Kidney epithelial cell (primary cell): ENCODE measurements around the gene CAV2. TPM values are rescaled to one million over a fixed set of nuclear protein-coding genes. Genes with fewer than 3 reads are reported as not detected.

Experiments
- DNase-seq: peaks from one replicate; pipeline ENCODE4 v3.0.0-alpha.2; 2010; ENCODE audit warnings: low read depth
- H3K27me3 ChIP-seq: 2 replicates; pipeline ENCODE4 v1.6.0; 2011; ENCODE audit warnings: low read length; ENCODE audit not compliant: control insufficient read depth, insufficient read depth
- H3K36me3 ChIP-seq: 2 replicates; pipeline ENCODE4 v1.5.1; 2011; ENCODE audit warnings: low read length; ENCODE audit not compliant: control insufficient read depth, insufficient read depth
- H3K4me3 ChIP-seq: 2 replicates; pipeline ENCODE4 v1.5.1; 2011; ENCODE audit warnings: low read depth, mild to moderate bottlenecking, control low read depth, low read length
- CTCF ChIP-seq: IDR thresholded peaks from 2 replicates; pipeline ENCODE4 v1.5.1; 2011; ENCODE audit warnings: mild to moderate bottlenecking, moderate library complexity, low read length, control low read depth, inconsistent platforms; ENCODE audit not compliant: insufficient read depth, poor library complexity, severe bottlenecking
- total RNA-seq: library from RNA; depleted of rRNA; stranded (reverse); fragments of >200 nt; gene quantifications from 2 replicates; pipeline ENCODE4 v1.2.3, GENCODE V29; 2015

Gene CAV2
- total RNA-seq, 1 donor from 2014 or later, result 53.5 TPM

- no peak for DNase-seq
- H3K4me3 ChIP-seq, result no peak overlapping the region
- TF ChIP-seq CTCF, result no peak
- no peaks in the 10 kb centered on the region for H3K27me3 ChIP-seq
- H3K36me3 ChIP-seq, result no peaks in the 10 kb centered on the region
Measured at GRCh38 chr7:116541951-116542350, 42.4 kb downstream of the CAV2 start.

DNA sequence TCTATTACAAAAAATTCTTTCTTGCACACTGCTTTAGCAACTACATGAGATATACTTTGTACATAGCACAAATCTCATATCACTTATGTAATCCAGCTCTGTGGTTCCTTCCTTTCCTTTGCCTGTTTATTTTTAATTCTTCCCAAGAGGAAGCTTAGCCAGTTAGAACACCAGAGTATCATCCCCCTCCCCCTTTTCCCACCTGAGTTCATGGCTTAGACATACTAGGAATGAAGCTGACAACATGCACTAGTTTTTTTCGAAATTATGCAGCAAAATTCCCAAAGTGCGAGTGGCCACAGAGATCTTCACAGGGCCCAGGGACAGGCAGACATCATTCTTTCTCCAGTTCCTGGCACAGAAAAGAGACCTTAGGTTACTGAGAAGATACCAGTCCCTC, 43.1 kb downstream of the CAV2 start:
- Histone ChIP-seq H3K4me3 (no peak overlapping the region), H3K36me3 (no peaks in the 10 kb centered on the region), H3K27me3 (no peaks in the 10 kb centered on the region)
- DNase-seq, result no peak
- TF ChIP-seq CTCF, result no peak

DNA sequence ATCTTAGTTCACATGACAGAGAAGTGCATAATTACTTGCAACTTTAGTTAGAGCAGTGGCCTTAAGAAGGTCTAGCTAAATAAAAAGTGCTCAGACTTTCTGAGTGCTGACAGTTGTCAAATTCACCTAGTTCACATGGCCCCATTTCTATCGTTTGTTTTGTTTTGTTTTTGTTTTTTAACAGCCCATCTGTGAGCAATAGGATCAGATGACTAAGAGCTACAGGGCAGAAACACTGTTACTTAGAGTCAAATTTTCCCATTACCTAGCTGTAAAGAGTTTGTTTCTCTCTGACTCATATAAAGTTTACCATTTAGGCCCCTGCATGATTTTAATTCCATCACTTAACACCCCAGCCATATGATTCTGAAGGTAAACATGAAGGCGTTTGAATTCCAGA, 44.1 kb downstream of the CAV2 start:
- H3K27me3 ChIP-seq, result no peaks in the 10 kb centered on the region
- TF ChIP-seq CTCF, result no peak
- H3K36me3 ChIP-seq, result no peaks in the 10 kb centered on the region
- no peak overlapping the region for H3K4me3 ChIP-seq
- no peak for DNase-seq

DNA sequence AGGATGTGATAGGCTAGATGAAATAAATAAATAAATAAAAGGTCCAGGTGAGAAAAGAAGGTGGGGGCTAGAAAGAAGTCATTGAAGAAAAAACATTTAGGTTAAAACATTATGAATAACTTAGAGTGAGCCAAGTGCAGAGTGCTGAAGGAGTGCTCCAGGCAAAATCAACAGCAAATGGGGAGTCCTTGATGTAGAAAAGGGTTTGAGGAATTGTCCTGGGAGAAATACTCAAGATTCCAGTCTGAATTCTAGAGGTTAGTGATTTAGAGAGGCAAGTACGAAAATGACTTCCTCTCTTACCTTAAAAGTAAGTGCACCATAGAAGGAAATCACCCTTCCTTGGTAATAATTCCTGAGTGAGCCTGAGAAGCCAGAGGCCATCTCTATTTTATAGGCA, 44.9 kb downstream of the CAV2 start:
- DNase-seq, result no peak
- Histone ChIP-seq H3K27me3 (no peaks in the 10 kb centered on the region), H3K4me3 (no peak overlapping the region), H3K36me3 (no peaks in the 10 kb centered on the region)
- no peak for TF ChIP-seq CTCF

DNA sequence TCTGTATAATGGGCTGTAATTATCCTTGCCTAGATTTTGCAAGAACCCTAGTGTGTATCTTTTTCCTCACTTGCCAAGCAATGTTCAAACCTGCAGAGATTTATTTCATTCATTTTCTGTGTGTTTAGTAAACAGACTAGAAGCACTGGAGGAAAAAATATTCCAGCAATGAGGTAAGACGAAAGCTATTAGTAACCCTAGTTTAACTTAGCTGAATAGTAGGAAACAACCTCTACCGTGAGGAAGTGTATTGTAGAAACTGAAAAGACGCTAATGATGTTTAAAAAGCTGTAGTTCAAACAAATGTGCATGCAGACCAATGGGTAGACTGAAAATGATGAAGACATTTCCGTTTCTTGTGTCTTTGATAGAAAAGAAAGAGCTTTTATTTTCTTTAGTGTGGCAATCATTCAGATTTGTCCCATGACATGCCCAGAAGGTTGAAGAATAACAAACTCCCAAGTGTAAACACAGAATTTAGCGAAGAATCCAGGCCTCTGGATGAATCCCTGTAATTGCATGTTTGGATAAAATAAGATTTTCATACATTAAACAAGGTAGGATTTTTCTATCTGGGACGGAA, 46.0 kb downstream of the CAV2 start:
- Histone ChIP-seq H3K36me3 (no peaks in the 10 kb centered on the region), H3K4me3 (no peak overlapping the region)
- no peak for TF ChIP-seq CTCF

DNA sequence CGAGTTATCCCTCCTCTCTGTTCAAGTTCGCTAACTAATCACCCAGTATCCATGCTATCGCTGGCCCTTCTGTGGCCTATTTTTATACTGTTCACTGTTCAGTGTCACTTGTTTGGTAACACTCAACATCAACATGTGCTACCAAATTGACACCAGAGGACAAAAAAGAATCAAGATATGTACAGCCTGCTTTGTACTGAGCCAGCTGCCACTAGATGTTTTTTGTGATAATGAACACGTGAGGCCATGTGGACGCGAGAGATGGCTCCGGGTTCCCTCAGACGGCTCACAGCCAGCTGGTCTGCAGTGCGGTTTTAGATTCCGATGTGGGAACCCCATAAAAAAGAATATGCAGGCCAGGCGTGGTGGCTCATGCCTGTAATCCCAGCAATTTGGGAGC, 46.5 kb downstream of the CAV2 start:
- Histone ChIP-seq H3K27me3 (no peaks in the 10 kb centered on the region), H3K4me3 (no peak overlapping the region), H3K36me3 (no peaks in the 10 kb centered on the region)
- TF ChIP-seq CTCF, result no peak
- no peak for DNase-seq

More for the DNA sequence above, 46.0 kb downstream of the CAV2 start:
- H3K27me3 ChIP-seq, result no peaks in the 10 kb centered on the region
- DNase-seq, result no peak
